ENCODE measurements around the gene TMEM121.
"Not testable (repeated sequence)": the region's sequence is repeated elsewhere in the genome, so short reads cannot be mapped to it uniquely, and the experiment has no call there.

TMEM121 gene

DNA sequence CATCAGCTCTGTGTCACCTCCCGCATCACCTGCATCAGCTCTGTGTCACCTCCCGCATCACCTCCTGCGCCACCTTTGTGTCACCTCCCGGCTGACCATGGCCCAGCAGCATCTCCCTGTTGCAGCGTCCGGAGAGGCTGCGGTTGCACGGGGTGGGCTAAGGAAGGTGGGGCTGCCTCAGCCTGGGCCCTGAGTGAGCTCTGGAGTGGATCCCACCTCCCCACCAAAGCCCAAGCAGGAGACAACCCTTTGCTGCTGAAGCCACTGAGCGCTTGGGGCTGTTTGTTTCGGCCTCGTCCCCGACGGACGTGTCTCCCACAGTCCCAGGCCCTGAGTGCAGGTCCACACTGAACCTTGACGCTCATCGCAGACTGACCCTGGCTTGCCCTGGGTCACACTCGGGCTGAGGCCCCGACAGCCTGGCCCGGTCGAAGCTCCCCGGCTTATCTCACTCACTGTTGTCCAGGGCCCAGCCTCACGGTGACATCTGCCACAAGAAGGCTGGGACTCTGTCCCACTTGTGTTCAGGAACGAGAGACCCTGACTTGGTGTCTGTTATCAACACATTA is 12.2 kb downstream of the TMEM121 start:
- no peak for TF ChIP-seq CTCF (IDR thresholded peaks at IDR 0.05; ENCODE audit: low read depth, low read length, missing control alignments)
- H3K4me3 ChIP-seq (replicated peaks; ENCODE audit: low read depth, low read length) = no peak overlapping the region
- DNase-seq (ENCODE audit: extremely low read depth, low read depth) = no peak

DNA sequence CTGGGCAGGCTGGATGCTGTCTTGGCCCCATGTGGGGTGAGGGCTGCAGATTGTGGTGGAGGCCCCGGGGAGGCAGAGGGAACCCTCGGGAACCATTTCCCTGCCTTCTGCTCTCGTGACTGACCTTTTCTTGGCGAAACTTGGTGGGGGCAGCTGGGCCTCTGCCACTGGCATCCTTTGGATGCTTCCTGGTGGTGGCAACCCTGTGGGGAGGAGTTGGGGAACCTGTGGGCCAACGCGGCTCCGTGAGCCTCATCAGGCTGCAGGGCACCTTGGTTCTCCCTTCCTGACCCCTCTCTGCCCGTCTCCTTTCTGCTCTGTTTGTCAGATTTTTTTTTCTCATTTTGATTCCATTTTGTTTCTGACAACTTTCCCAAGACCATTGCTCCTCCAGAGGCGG is 14.4 kb downstream of the TMEM121 start:
- TF ChIP-seq CTCF (IDR thresholded peaks at IDR 0.05; ENCODE audit: low read depth, low read length, missing control alignments) = no peak
- no peak overlapping the region for H3K4me3 ChIP-seq (replicated peaks; ENCODE audit: low read depth, low read length)
- DNase-seq (ENCODE audit: extremely low read depth, low read depth) = no peak

DNA sequence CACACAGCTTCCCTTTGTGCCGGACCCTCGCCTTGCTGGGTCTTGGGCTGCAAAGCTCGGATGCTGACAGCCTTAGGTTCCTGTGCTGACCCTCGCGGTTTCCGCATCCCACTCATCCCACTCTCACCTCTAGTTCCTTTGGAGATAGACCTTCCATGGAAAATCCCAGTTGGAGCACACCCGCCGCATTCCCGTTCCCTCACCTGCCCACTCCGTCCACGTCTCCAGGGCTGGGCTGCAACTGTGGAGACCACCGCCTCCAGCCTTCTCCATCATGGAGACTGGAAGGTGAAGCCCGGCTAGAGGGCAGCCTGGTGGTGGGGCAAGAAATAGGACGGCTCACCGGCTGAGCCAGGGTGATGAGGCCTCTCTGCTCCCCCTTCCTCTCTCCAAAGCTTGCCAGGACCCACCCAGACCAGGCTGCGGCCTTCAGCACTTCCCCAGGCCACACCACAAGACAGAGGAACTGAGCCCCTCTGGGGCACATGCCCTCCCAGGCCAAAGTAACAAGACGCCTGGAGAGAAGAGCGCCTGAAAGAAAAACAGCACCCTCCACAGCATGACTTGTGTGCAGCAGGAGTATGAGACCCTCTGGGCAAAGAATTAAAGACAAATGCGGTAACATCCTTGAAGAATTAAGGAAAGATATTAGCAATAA is 15.0 kb downstream of the TMEM121 start:
- TF ChIP-seq CTCF (IDR thresholded peaks at IDR 0.05; ENCODE audit: low read depth, low read length, missing control alignments) = no peak
- no peak overlapping the region for H3K4me3 ChIP-seq (replicated peaks; ENCODE audit: low read depth, low read length)
- DNase-seq (ENCODE audit: extremely low read depth, low read depth) = no peak

- not testable (repeated sequence) for DNase-seq (ENCODE audit: extremely low read depth, low read depth)
These were observed 19.3 kb downstream of the TMEM121 start for GRCh38 chr14:105545676-105546075.

GRCh38 chr14:105546410-105546809 is 20.0 kb downstream of the TMEM121 start:
- not testable (repeated sequence) for H3K4me3 ChIP-seq (replicated peaks; ENCODE audit: low read depth, low read length); DNase-seq (ENCODE audit: extremely low read depth, low read depth)

More at GRCh38 chr14:105545676-105546075, 19.3 kb downstream of the TMEM121 start:
- H3K4me3 ChIP-seq (replicated peaks; ENCODE audit: low read depth, low read length) = not testable (repeated sequence)

- DNase-seq (ENCODE audit: extremely low read depth, low read depth); H3K4me3 ChIP-seq (replicated peaks; ENCODE audit: low read depth, low read length): not testable (repeated sequence)
These were observed 20.7 kb downstream of the TMEM121 start for GRCh38 chr14:105547072-105547471.

- TF ChIP-seq CTCF (IDR thresholded peaks at IDR 0.05; ENCODE audit: low read depth, low read length, missing control alignments) = no peak
- no peak overlapping the region for H3K4me3 ChIP-seq (replicated peaks; ENCODE audit: low read depth, low read length)
- DNase-seq (ENCODE audit: extremely low read depth, low read depth) = no peak
These were observed 21.4 kb downstream of the TMEM121 start for GRCh38 chr14:105547741-105548169.

- no peak for TF ChIP-seq CTCF (IDR thresholded peaks at IDR 0.05; ENCODE audit: low read depth, low read length, missing control alignments)
- DNase-seq (ENCODE audit: extremely low read depth, low read depth) = no peak
These were observed 23.1 kb downstream of the TMEM121 start for GRCh38 chr14:105549481-105549880.

More at GRCh38 chr14:105549481-105549880, 23.1 kb downstream of the TMEM121 start:
- no peak overlapping the region for H3K4me3 ChIP-seq (replicated peaks; ENCODE audit: low read depth, low read length)

All from HFF-Myc (cell line).